ENCODE results near the gene SSH3. TPM values are rescaled to one million over a fixed set of nuclear protein-coding genes. Genes with fewer than 3 reads are reported as not detected.

The SSH3 gene
- total and polyA plus RNA-seq, 2 donors (not counting 1 experiment from before 2014, with no cell fraction given) = 6.9 to 15.7 TPM

- Histone ChIP-seq H3K9ac (ENCODE audit: insufficient read depth, low read length) (no peak overlapping the region), H2AFZ (ENCODE audit: low read length) (no peak overlapping the region), H3K27me3 (ENCODE audit: control insufficient read depth, insufficient read depth, low read length) (no peaks in the 10 kb centered on the region), H3K27ac (ENCODE audit: insufficient read depth, low read length) (no peak overlapping the region), H3K4me3 (replicated peaks in 1 of 4; ENCODE audit: control extremely low read depth in 1 of 4, insufficient read depth in 1 of 4, low read depth in 3 of 4, low read length in 4 of 4) (no peak overlapping the region), H3K36me3 (ENCODE audit: control insufficient read depth, insufficient read depth, low read length) (peaks cover 2% of the 10 kb centered on the region), H3K79me2 (ENCODE audit: control insufficient read depth, insufficient read depth, low read length) (no peaks in the 10 kb centered on the region), H3K4me1 (ENCODE audit: control insufficient read depth, extremely low read depth, insufficient read depth, low read length) (no peaks in the 10 kb centered on the region), H3K4me2 (ENCODE audit: extremely low read depth, insufficient read depth, low read length) (no peak overlapping the region), H3K9me3 (ENCODE audit: control insufficient read depth, insufficient read depth, low read depth, low read length) (no peaks in the 10 kb centered on the region), H4K20me1 (ENCODE audit: control insufficient read depth, extremely low read depth, insufficient read depth, low read length) (no peaks in the 10 kb centered on the region)
- TF ChIP-seq, protein P1, sequence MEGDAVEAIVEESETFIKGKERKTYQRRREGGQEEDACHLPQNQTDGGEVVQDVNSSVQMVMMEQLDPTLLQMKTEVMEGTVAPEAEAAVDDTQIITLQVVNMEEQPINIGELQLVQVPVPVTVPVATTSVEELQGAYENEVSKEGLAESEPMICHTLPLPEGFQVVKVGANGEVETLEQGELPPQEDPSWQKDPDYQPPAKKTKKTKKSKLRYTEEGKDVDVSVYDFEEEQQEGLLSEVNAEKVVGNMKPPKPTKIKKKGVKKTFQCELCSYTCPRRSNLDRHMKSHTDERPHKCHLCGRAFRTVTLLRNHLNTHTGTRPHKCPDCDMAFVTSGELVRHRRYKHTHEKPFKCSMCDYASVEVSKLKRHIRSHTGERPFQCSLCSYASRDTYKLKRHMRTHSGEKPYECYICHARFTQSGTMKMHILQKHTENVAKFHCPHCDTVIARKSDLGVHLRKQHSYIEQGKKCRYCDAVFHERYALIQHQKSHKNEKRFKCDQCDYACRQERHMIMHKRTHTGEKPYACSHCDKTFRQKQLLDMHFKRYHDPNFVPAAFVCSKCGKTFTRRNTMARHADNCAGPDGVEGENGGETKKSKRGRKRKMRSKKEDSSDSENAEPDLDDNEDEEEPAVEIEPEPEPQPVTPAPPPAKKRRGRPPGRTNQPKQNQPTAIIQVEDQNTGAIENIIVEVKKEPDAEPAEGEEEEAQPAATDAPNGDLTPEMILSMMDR (conservative IDR thresholded peaks at IDR 0.05 in 1 of 2, IDR thresholded peaks at IDR 0.05 in 1 of 2; ENCODE audit: low read depth in 1 of 2, low read length in 2 of 2) = no peak
- no peak for TF ChIP-seq EZH2 (IDR thresholded peaks at IDR 0.05; ENCODE audit: low read length, missing control alignments)
- no peak for DNase-seq (ENCODE audit: low read depth in 2 of 2)
Measured at GRCh38 chr11:67312187-67313021, 9.1 kb downstream of the SSH3 start.

DNA sequence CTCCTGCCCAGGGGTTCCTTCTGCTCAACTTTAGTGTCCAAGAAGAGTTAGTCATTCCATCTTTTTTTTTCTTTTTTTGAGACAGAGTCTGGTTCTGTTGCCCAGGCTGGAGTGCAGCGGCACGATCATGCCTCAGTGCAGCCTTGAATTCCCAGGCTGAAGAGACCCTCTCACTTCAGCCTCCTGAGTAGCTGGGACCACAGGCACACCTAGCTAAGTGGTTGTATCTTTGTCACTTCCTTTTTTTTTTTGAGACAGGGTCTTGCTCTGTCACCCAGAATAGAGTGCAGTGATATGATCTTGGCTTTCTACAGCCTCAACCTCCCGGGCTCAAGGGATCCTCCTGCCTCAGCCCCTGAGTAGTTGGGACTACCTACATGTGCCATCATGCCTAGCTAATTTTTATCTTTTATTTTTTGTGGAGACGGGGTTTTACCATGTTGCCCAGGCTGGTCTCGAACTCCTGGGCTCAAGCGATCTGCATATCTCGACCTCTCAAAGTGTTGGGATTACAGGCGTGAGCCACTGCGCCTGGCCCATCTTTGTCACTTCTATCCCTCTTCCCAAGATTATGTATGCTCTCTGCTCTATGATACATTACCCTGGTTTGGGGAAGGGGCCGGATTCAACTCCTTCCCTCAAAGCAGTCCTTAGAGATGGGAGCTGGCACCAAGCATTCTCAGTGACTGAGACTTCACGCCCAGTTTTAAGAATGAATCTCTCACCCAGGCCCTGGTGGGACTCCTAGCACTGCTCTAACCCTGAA lies 10.0 kb downstream of the SSH3 start:
- peaks cover 2% of the 10 kb centered on the region for H3K36me3 ChIP-seq (ENCODE audit: control insufficient read depth, insufficient read depth, low read length)
- TF ChIP-seq, protein P1 (conservative IDR thresholded peaks at IDR 0.05 in 1 of 2, IDR thresholded peaks at IDR 0.05 in 1 of 2; ENCODE audit: low read depth in 1 of 2, low read length in 2 of 2) = no peak
- no peak for TF ChIP-seq EZH2 (IDR thresholded peaks at IDR 0.05; ENCODE audit: low read length, missing control alignments)
- no peaks in the 10 kb centered on the region for H3K79me2 ChIP-seq (ENCODE audit: control insufficient read depth, insufficient read depth, low read length)

GRCh38 chr11:67314218-67314617 lies 10.9 kb downstream of the SSH3 start:
- Histone ChIP-seq H3K9ac (ENCODE audit: insufficient read depth, low read length) (no peak overlapping the region), H4K20me1 (ENCODE audit: control insufficient read depth, extremely low read depth, insufficient read depth, low read length) (no peaks in the 10 kb centered on the region), H3K9me3 (ENCODE audit: control insufficient read depth, insufficient read depth, low read depth, low read length) (no peaks in the 10 kb centered on the region), H3K4me1 (ENCODE audit: control insufficient read depth, extremely low read depth, insufficient read depth, low read length) (peaks cover 2% of the 10 kb centered on the region), H2AFZ (ENCODE audit: low read length) (no peak overlapping the region), H3K4me2 (ENCODE audit: extremely low read depth, insufficient read depth, low read length) (no peak overlapping the region), H3K27ac (ENCODE audit: insufficient read depth, low read length) (no peak overlapping the region), H3K27me3 (ENCODE audit: control insufficient read depth, insufficient read depth, low read length) (no peaks in the 10 kb centered on the region), H3K4me3 (replicated peaks in 1 of 4; ENCODE audit: control extremely low read depth in 1 of 4, insufficient read depth in 1 of 4, low read depth in 3 of 4, low read length in 4 of 4) (no peak overlapping the region), H3K79me2 (ENCODE audit: control insufficient read depth, insufficient read depth, low read length) (no peaks in the 10 kb centered on the region), H3K36me3 (ENCODE audit: control insufficient read depth, insufficient read depth, low read length) (peaks cover 2% of the 10 kb centered on the region)
- TF ChIP-seq EZH2 (IDR thresholded peaks at IDR 0.05; ENCODE audit: low read length, missing control alignments) = no peak
- TF ChIP-seq, protein P1 (conservative IDR thresholded peaks at IDR 0.05 in 1 of 2, IDR thresholded peaks at IDR 0.05 in 1 of 2; ENCODE audit: low read depth in 1 of 2, low read length in 2 of 2) = no peak
- no peak for DNase-seq (ENCODE audit: low read depth in 2 of 2)

More for the DNA sequence above, 10.0 kb downstream of the SSH3 start:
- H4K20me1 ChIP-seq (ENCODE audit: control insufficient read depth, extremely low read depth, insufficient read depth, low read length) = no peaks in the 10 kb centered on the region
- no peaks in the 10 kb centered on the region for H3K27me3 ChIP-seq (ENCODE audit: control insufficient read depth, insufficient read depth, low read length)
- H3K27ac ChIP-seq (ENCODE audit: insufficient read depth, low read length) = no peak overlapping the region
- no peak for DNase-seq (ENCODE audit: low read depth in 2 of 2)
- H3K4me1 ChIP-seq (ENCODE audit: control insufficient read depth, extremely low read depth, insufficient read depth, low read length) = no peaks in the 10 kb centered on the region
- no peak overlapping the region for H3K4me3 ChIP-seq (replicated peaks in 1 of 4; ENCODE audit: control extremely low read depth in 1 of 4, insufficient read depth in 1 of 4, low read depth in 3 of 4, low read length in 4 of 4)
- no peak overlapping the region for H3K4me2 ChIP-seq (ENCODE audit: extremely low read depth, insufficient read depth, low read length)
- no peaks in the 10 kb centered on the region for H3K9me3 ChIP-seq (ENCODE audit: control insufficient read depth, insufficient read depth, low read depth, low read length)
- no peak overlapping the region for H2AFZ ChIP-seq (ENCODE audit: low read length)
- H3K9ac ChIP-seq (ENCODE audit: insufficient read depth, low read length) = no peak overlapping the region

Measured in fibroblast of lung (primary cell).